Dermis microvascular lymphatic vessel endothelial cell (primary cell): ENCODE data around the gene DYNC1I1. TPM values are rescaled to one million over a fixed set of nuclear protein-coding genes. Genes with fewer than 3 reads are reported as not detected.
A peak's percentile ranks its signal among the peaks of the same experiment; 100 is the strongest.
"Not testable (repeated sequence)": the region's sequence is repeated elsewhere in the genome, so short reads cannot be mapped to it uniquely, and the experiment has no call there.

Experiments
- DNase-seq, 2 donors: peaks; one replicate each; pipeline versions ENCODE4 v3.0.0 to v3.0.0-alpha.2; 2010; ENCODE audit warnings: low read depth in 2 of 2
- total RNA-seq: library from RNA; depleted of rRNA; stranded (reverse); fragments of >200 nt; gene quantifications from 2 replicates; pipeline ENCODE4 v1.2.1, GENCODE V29; 2014

Gene DYNC1I1
- total RNA-seq, 1 donor from 2014 or later: 11.4 TPM

GRCh38 chr7:95906851-95907250 lies 134.5 kb downstream of the DYNC1I1 start:
- DNase-seq: no peak

GRCh38 chr7:95907337-95907736 lies 135.0 kb downstream of the DYNC1I1 start:
- DNase-seq: no peak

- no peak for DNase-seq
Observed at GRCh38 chr7:95908499-95908898, 136.1 kb downstream of the DYNC1I1 start.

GRCh38 chr7:95910341-95910740 lies 138.0 kb downstream of the DYNC1I1 start:
- no peak for DNase-seq

GRCh38 chr7:95915731-95916130 lies 143.4 kb downstream of the DYNC1I1 start:
- DNase-seq: no peak

- DNase-seq: peak; percentile 52 to 65
Observed at GRCh38 chr7:95916573-95917297, 144.4 kb downstream of the DYNC1I1 start.

- DNase-seq: no peak
Observed at GRCh38 chr7:95917634-95918033, 145.3 kb downstream of the DYNC1I1 start.

- DNase-seq: no peak
Observed at GRCh38 chr7:95919556-95919955, 147.2 kb downstream of the DYNC1I1 start.

GRCh38 chr7:95921543-95921942 lies 149.2 kb downstream of the DYNC1I1 start:
- no peak for DNase-seq

GRCh38 chr7:95922191-95922590 lies 149.8 kb downstream of the DYNC1I1 start:
- no peak for DNase-seq

GRCh38 chr7:95925236-95925635 lies 152.9 kb downstream of the DYNC1I1 start:
- DNase-seq: no peak

GRCh38 chr7:95925971-95926370 lies 153.6 kb downstream of the DYNC1I1 start:
- DNase-seq: peak in 1 of 2 donors; percentile 26

- no peak for DNase-seq
Observed at GRCh38 chr7:95927756-95928155, 155.4 kb downstream of the DYNC1I1 start.

GRCh38 chr7:95929710-95930280 lies 157.4 kb downstream of the DYNC1I1 start:
- DNase-seq: no peak

- no peak for DNase-seq
Observed at GRCh38 chr7:95931460-95932232, 159.3 kb downstream of the DYNC1I1 start.

GRCh38 chr7:95933618-95934017 lies 161.3 kb downstream of the DYNC1I1 start:
- DNase-seq: no peak

GRCh38 chr7:95944867-95945266 lies 172.5 kb downstream of the DYNC1I1 start:
- not testable (repeated sequence) for DNase-seq

GRCh38 chr7:95950698-95951097 lies 178.3 kb downstream of the DYNC1I1 start:
- no peak for DNase-seq

- DNase-seq: no peak
Observed at GRCh38 chr7:95951531-95951930, 179.2 kb downstream of the DYNC1I1 start.

GRCh38 chr7:95951997-95952795 lies 179.8 kb downstream of the DYNC1I1 start:
- no peak for DNase-seq

GRCh38 chr7:95952851-95953250 lies 180.5 kb downstream of the DYNC1I1 start:
- no peak for DNase-seq

GRCh38 chr7:95955748-95956147 lies 183.4 kb downstream of the DYNC1I1 start:
- DNase-seq: no peak
